Measurements from ENCODE around the gene SUSD1. TPM values are rescaled to one million over a fixed set of nuclear protein-coding genes. Genes with fewer than 3 reads are reported as not detected.

SUSD1 gene
- total and polyA plus RNA-seq, 9 of the 15 experiments (the other 6 are each of a cell fraction or from before 2014, with no cell fraction given) = 10.9 to 44.4 (median 36.1) TPM

- Histone ChIP-seq H3K4me2 (ENCODE audit: insufficient read depth, low read length) (no peak overlapping the region), H4K20me1 (replicated peaks; ENCODE audit: control insufficient read depth, insufficient read depth, low read length) (no peaks in the 10 kb centered on the region), H3K79me2 (ENCODE audit: control insufficient read depth, insufficient read depth, low read length) (no peaks in the 10 kb centered on the region; the same call in 2 of the 3 replicates), H3K4me1 (replicated peaks in 1 of 2; ENCODE audit: control insufficient read depth in 2 of 2, insufficient read depth in 2 of 2, low read length in 2 of 2) (peaks cover 6 to 30% of the 10 kb centered on the region in 2 experiments; a peak in 4 of 5 replicates), H3K27me3 (ENCODE audit: control insufficient read depth in 2 of 2, insufficient read depth in 2 of 2, low read length in 2 of 2) (no peaks in the 10 kb centered on the region), H3K4me3 (no peak overlapping the region), H3K9me3 (replicated peaks; ENCODE audit: control insufficient read depth, insufficient read depth, low read depth, low read length) (no peaks in the 10 kb centered on the region), H3K9me1 (ENCODE audit: control insufficient read depth, insufficient read depth, low read length) (no peaks in the 10 kb centered on the region), H3K27ac (ENCODE audit: extremely low read depth, low read depth, low read length) (peak overlapping the region; percentile 85; the same call in 2 of the 3 replicates), H2AFZ (ENCODE audit: low read depth, low read length) (no peak overlapping the region), H3K9ac (ENCODE audit: insufficient read depth in 1 of 2, low read depth in 2 of 2, low read length in 2 of 2) (no peak overlapping the region), H3K36me3 (ENCODE audit: control insufficient read depth, insufficient read depth, low read length) (peaks cover 80% of the 10 kb centered on the region)
- no TSS peak for BruUV-seq (replicated peaks)
- intact Hi-C loops (cut with micrococcal nuclease) (no loop called here), in situ Hi-C loops (cut with MboI) (no loop called here)
- ATAC-seq = no peak
- CTCF ChIA-PET (ENCODE audit: low intra/inter-chr PET ratio) = no interaction called here
- TF ChIP-seq ZNF121 (CRISPR knock-in tag; conservative IDR thresholded peaks at IDR 0.05) = peak; percentile 39; the same call in 1 of the 2 replicates
- 0 out of 2 replicates have a peak, but pooled peaks have one; percentile 3 for TF ChIP-seq FOSL1 (tag; conservative IDR thresholded peaks at IDR 0.05)
- no peak for TF ChIP-seq ZC3H11A (IDR thresholded peaks at IDR 0.05; ENCODE audit: low read depth, low read length)
- POLR2A ChIA-PET = interaction anchor here (0.7 to 1.0 kb wide), 2 partner anchors 8 to 27 kb away, joined by 4 read pairs; no protein-coding TSS in a partner anchor
- FAIRE-seq = no peak
- DNase-seq (ENCODE audit: extremely low read depth in 1 of 4, low spot score in 3 of 4) = peak in 1 of 4 experiments; percentile 12
- WGBS (ENCODE audit: insufficient coverage, low coverage, missing lambda C conversion rate) = 51% methylated on average over 3 of the region's 3 CpGs
These were observed 115.2 kb downstream of the SUSD1 start for GRCh38 chr9:112059966-112060320.

- H3K4me2 ChIP-seq (ENCODE audit: insufficient read depth, low read length) = peak overlapping the region; percentile 56
- in situ Hi-C loops (cut with MboI) = no loop called here
- TF ChIP-seq MECOM (CRISPR knock-in tag; IDR thresholded peaks at IDR 0.05) = peak; percentile 32; the same call in 1 of the 2 replicates
- TF ChIP-seq ZNF197 (CRISPR knock-in tag; IDR thresholded peaks at IDR 0.05; ENCODE audit: low read depth) = peak; percentile 44; the same call in 1 of the 2 replicates
- TF ChIP-seq ZNF316 (IDR thresholded peaks at IDR 0.05) = peak; percentile 82
- no peak for TF ChIP-seq BRD4 (IDR thresholded peaks at IDR 0.05)
- TF ChIP-seq JUND (IDR thresholded peaks at IDR 0.05; ENCODE audit: borderline replicate concordance, low read depth, low read length) = 0 out of 2 replicates have a peak, but pooled peaks have one; percentile 3
- TF ChIP-seq JUND (tag; IDR thresholded peaks at IDR 0.05; ENCODE audit: borderline replicate concordance, low read depth, low read length) = peak; percentile 69; the same call in 1 of the 3 replicates
- TF ChIP-seq NR2C2 (CRISPR knock-in tag; IDR thresholded peaks at IDR 0.05) = no peak
- peak; percentile 89 for TF ChIP-seq NR2C2 (tag; IDR thresholded peaks at IDR 0.05)
- TF ChIP-seq NR2C1 (IDR thresholded peaks at IDR 0.05) = no peak
- peak; percentile 78 for TF ChIP-seq NR2C1 (tag; IDR thresholded peaks at IDR 0.05)
- TF ChIP-seq ZNF561 (CRISPR knock-in tag; conservative IDR thresholded peaks at IDR 0.05) = no peak
These were observed 115.7 kb downstream of the SUSD1 start for GRCh38 chr9:112059145-112059965.

More at GRCh38 chr9:112059145-112059965, 115.7 kb downstream of the SUSD1 start:
- H4K20me1 ChIP-seq (replicated peaks; ENCODE audit: control insufficient read depth, insufficient read depth, low read length) = no peaks in the 10 kb centered on the region
- peaks cover 84% of the 10 kb centered on the region for H3K36me3 ChIP-seq (ENCODE audit: control insufficient read depth, insufficient read depth, low read length)
- H3K4me1 ChIP-seq (replicated peaks in 1 of 2; ENCODE audit: control insufficient read depth in 2 of 2, insufficient read depth in 2 of 2, low read length in 2 of 2) = peaks cover 6 to 30% of the 10 kb centered on the region in 2 experiments; a peak in 4 of 5 replicates
- ChIA-PET POLR2A (interaction anchor here (0.7 to 1.0 kb wide), 2 partner anchors 8 to 26 kb away, joined by 4 read pairs; no protein-coding TSS in a partner anchor), CTCF (ENCODE audit: low intra/inter-chr PET ratio) (no interaction called here)
- intact Hi-C loops (cut with micrococcal nuclease) = no loop called here
- H3K9me1 ChIP-seq (ENCODE audit: control insufficient read depth, insufficient read depth, low read length) = no peaks in the 10 kb centered on the region
- H3K27ac ChIP-seq (ENCODE audit: extremely low read depth, low read depth, low read length) = peak overlapping the region; percentile 85
- no TSS peak for BruUV-seq (replicated peaks)
- peak; percentile 32 for FAIRE-seq
- H3K9ac ChIP-seq (ENCODE audit: insufficient read depth in 1 of 2, low read depth in 2 of 2, low read length in 2 of 2) = peak overlapping the region in 1 of 2 experiments; percentile 30; a peak in 1 of 4 replicates
- DNase-seq (ENCODE audit: extremely low read depth in 1 of 4, low spot score in 3 of 4) = peak in 2 of 4 experiments; percentile 51 to 60
- no peak overlapping the region for H2AFZ ChIP-seq (ENCODE audit: low read depth, low read length)
- ATAC-seq = peak; percentile 72
- no peak overlapping the region for H3K4me3 ChIP-seq
- H3K9me3 ChIP-seq (replicated peaks; ENCODE audit: control insufficient read depth, insufficient read depth, low read depth, low read length) = no peaks in the 10 kb centered on the region
- no peaks in the 10 kb centered on the region; the same call in 2 of the 3 replicates for H3K79me2 ChIP-seq (ENCODE audit: control insufficient read depth, insufficient read depth, low read length)
- no peaks in the 10 kb centered on the region for H3K27me3 ChIP-seq (ENCODE audit: control insufficient read depth in 2 of 2, insufficient read depth in 2 of 2, low read length in 2 of 2)
- WGBS (ENCODE audit: insufficient coverage, low coverage, missing lambda C conversion rate) = 50% methylated on average over 13 of the region's 13 CpGs

Measured in K562 (cell line).